Hepatocyte (in vitro differentiated cells): ENCODE results near the gene STAMBP. TPM values are rescaled to one million over a fixed set of nuclear protein-coding genes. Genes with fewer than 3 reads are reported as not detected.

ENCODE experiments used
- DNase-seq: peaks from one replicate; pipeline ENCODE4 v3.0.0-alpha.2; 2016; ENCODE audit warnings: low spot score
- H2AFZ ChIP-seq: fragments of 200-600 bp; sonication (generic); 2 replicates; pipeline ENCODE4 v1.6.0; 2016; ENCODE audit warnings: antibody characterized with exemption, mild to moderate bottlenecking
- H3K27ac ChIP-seq: fragments of 200-600 bp; sonication (generic); 2 replicates; pipeline ENCODE4 v1.5.1; 2016; ENCODE audit warnings: mild to moderate bottlenecking
- H3K27me3 ChIP-seq: fragments of 200-600 bp; sonication (generic); 2 replicates; pipeline ENCODE4 v1.6.1; 2016
- H3K36me3 ChIP-seq: fragments of 200-600 bp; sonication (generic); replicated peaks from 2 replicates; pipeline ENCODE4 v1.5.1; 2016; ENCODE audit warnings: low read depth; ENCODE audit not compliant: insufficient read depth
- H3K4me1 ChIP-seq: fragments of 200-600 bp; sonication (generic); 2 replicates; pipeline ENCODE4 v1.5.1; 2016; ENCODE audit warnings: mild to moderate bottlenecking, moderate library complexity; ENCODE audit not compliant: insufficient read depth
- H3K4me2 ChIP-seq: fragments of 200-600 bp; sonication (generic); 2 replicates; pipeline ENCODE4 v1.6.0; 2016
- H3K4me3 ChIP-seq: fragments of 200-600 bp; sonication (generic); 2 replicates; pipeline ENCODE4 v1.5.1; 2016; ENCODE audit warnings: mild to moderate bottlenecking
- H3K79me2 ChIP-seq: fragments of 200-600 bp; sonication (generic); 2 replicates; pipeline ENCODE4 v1.6.0; 2017; ENCODE audit warnings: mild to moderate bottlenecking
- H3K9me2 ChIP-seq: fragments of 200-600 bp; sonication (generic); replicated peaks from 2 replicates; pipeline ENCODE4 v1.6.0; 2017; ENCODE audit warnings: mild to moderate bottlenecking; ENCODE audit not compliant: insufficient read depth
- H3K9me3 ChIP-seq: fragments of 200-600 bp; sonication (generic); 2 replicates; pipeline ENCODE4 v1.5.1; 2016; ENCODE audit warnings: low read depth, mild to moderate bottlenecking
- H4K20me1 ChIP-seq: fragments of 200-600 bp; sonication (generic); 2 replicates; pipeline ENCODE4 v1.6.0; 2016; ENCODE audit warnings: mild to moderate bottlenecking; ENCODE audit not compliant: insufficient read depth, poor library complexity, severe bottlenecking
- EZH2 ChIP-seq: fragments of 200-600 bp; sonication (generic); IDR thresholded peaks from 2 replicates; pipeline ENCODE4 v1.6.1; 2016; ENCODE audit warnings: antibody characterized with exemption, mild to moderate bottlenecking, borderline replicate concordance
- EZH2phosphoT487 ChIP-seq: fragments of 200-600 bp; sonication (generic); IDR thresholded peaks from one replicate; pipeline ENCODE4 v1.6.1; 2018; ENCODE audit warnings: antibody characterized with exemption, mild to moderate bottlenecking, low read depth, moderate library complexity; ENCODE audit not compliant: unreplicated experiment, severe bottlenecking
- WGBS: methylation state at CpG from one replicate; pipeline ENCODE4 v1.1.6; 2016; ENCODE audit warnings: low lambda C conversion rate; ENCODE audit errors: missing lambda C conversion rate; 5-methylcytosine and 5-hydroxymethylcytosine counted together
- polyA plus RNA-seq: library from polyadenylated mRNA; unstranded; fragments of >200 nt; fragmentation: Nextera tagmentation; extraction: Ambion mirVana; gene quantifications from 2 replicates; pipeline ENCODE4 v1.2.1, GENCODE V29; 2016
- total RNA-seq: library from RNA; depleted of rRNA; stranded (reverse); fragments of >200 nt; gene quantifications from 2 replicates; pipeline ENCODE4 v1.2.3, GENCODE V29; 2014
- TF ChIP-seq, protein P1 (sequence below): fragments of 200-600 bp; sonication (generic); IDR thresholded peaks from 2 replicates; pipeline ENCODE4 v1.5.1; 2016; ENCODE audit warnings: antibody characterized with exemption, mild to moderate bottlenecking; ENCODE audit not compliant: poor library complexity

STAMBP gene
- total and polyA plus RNA-seq, 2 experiments from 2014 or later, result 34.3 to 43.0 TPM

DNA sequence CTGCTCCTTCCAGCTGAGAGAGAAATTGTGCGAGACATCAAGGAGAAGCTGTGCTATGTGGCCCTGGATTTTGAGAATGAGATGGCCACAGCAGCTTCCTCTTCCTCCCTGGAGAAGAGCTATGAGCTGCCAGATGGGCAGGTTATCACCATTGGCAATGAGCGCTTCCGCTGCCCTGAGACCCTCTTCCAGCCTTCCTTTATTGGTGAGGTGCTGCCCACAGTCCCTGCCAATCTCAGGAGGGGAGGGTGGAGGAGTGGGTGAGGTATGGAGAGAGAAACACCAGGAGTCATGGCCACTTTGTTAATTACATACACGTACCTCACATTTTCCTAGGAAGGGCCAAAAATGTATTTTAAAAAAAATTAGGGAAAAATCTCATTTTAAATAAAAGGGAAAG, 85.9 kb downstream of the STAMBP start:
- DNase-seq, result no peak
- no peak overlapping the region for H2AFZ ChIP-seq
- TF ChIP-seq EZH2phosphoT487 (no peak), EZH2 (no peak)
- TF ChIP-seq, protein P1, sequence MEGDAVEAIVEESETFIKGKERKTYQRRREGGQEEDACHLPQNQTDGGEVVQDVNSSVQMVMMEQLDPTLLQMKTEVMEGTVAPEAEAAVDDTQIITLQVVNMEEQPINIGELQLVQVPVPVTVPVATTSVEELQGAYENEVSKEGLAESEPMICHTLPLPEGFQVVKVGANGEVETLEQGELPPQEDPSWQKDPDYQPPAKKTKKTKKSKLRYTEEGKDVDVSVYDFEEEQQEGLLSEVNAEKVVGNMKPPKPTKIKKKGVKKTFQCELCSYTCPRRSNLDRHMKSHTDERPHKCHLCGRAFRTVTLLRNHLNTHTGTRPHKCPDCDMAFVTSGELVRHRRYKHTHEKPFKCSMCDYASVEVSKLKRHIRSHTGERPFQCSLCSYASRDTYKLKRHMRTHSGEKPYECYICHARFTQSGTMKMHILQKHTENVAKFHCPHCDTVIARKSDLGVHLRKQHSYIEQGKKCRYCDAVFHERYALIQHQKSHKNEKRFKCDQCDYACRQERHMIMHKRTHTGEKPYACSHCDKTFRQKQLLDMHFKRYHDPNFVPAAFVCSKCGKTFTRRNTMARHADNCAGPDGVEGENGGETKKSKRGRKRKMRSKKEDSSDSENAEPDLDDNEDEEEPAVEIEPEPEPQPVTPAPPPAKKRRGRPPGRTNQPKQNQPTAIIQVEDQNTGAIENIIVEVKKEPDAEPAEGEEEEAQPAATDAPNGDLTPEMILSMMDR, result no peak
- no peaks in the 10 kb centered on the region for H3K9me2 ChIP-seq
- 93% methylated on average over 4 of the region's 4 CpGs for WGBS
- no peak overlapping the region for H3K4me3 ChIP-seq
- no peaks in the 10 kb centered on the region for H4K20me1 ChIP-seq
- H3K4me2 ChIP-seq, result no peak overlapping the region
- no peaks in the 10 kb centered on the region for H3K79me2 ChIP-seq
- H3K36me3 ChIP-seq, result no peaks in the 10 kb centered on the region
- H3K27ac ChIP-seq, result no peak overlapping the region
- no peaks in the 10 kb centered on the region for H3K27me3 ChIP-seq
- no peaks in the 10 kb centered on the region for H3K9me3 ChIP-seq
- no peaks in the 10 kb centered on the region for H3K4me1 ChIP-seq

DNA sequence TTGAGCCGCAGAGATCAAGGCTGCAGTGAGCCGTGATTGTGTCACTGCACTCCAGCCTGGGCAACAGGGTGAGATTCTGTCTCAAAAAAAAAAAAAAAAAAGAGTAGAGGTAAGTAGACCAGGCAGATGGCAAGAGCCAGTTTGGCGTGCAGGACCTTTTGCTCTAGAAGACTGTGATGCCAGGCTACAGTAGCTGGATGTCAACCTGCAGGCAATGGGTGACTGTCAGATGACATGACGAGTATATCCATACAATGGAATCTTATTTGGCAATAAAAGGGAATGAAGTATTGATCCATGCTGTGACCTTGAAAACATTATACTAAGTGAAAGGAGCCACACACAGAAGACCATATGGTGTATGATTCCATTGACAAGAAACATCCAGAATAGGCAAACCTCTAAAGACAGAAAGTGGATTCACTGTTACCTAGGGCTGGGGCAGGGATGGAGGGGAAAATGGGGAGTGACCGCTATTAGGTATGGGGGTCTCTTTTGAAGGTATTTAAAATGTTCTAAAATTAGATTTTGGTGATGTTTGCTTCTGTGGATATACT, 86.8 kb downstream of the STAMBP start:
- Histone ChIP-seq H3K4me2 (no peak overlapping the region), H3K4me3 (no peak overlapping the region), H3K79me2 (no peaks in the 10 kb centered on the region), H3K9me2 (no peaks in the 10 kb centered on the region), H3K36me3 (no peaks in the 10 kb centered on the region), H3K4me1 (no peaks in the 10 kb centered on the region), H3K27ac (no peak overlapping the region), H4K20me1 (no peaks in the 10 kb centered on the region), H3K27me3 (no peaks in the 10 kb centered on the region), H2AFZ (no peak overlapping the region), H3K9me3 (no peaks in the 10 kb centered on the region)
- no peak for TF ChIP-seq EZH2phosphoT487
- TF ChIP-seq, protein P1, result no peak
- TF ChIP-seq EZH2, result no peak
- WGBS, result 97% methylated on average over 5 of the region's 5 CpGs
- no peak for DNase-seq

DNA sequence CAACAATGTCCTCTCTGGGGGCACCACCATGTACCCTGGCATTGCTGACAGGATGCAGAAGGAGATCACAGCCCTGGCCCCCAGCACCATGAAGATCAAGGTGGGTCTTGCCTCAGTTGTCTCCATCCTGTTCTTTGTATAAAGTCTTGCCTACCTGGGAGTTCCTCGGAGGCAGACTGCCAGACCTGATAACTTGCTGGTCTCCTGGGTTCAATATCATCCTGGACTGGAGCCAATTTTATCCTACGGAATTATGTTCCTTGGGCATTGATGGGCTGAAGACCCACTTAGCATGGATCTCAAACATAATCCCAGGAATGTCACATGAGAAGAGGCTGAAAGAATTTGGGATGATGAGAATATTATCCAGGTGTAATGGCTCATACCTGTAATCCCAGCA, 87.9 kb downstream of the STAMBP start:
- Histone ChIP-seq H3K27me3 (no peaks in the 10 kb centered on the region), H4K20me1 (no peaks in the 10 kb centered on the region), H3K9me2 (no peaks in the 10 kb centered on the region), H3K4me1 (no peaks in the 10 kb centered on the region), H3K27ac (no peak overlapping the region), H3K4me3 (no peak overlapping the region), H3K9me3 (no peaks in the 10 kb centered on the region), H3K4me2 (no peak overlapping the region), H3K79me2 (no peaks in the 10 kb centered on the region), H2AFZ (no peak overlapping the region), H3K36me3 (no peaks in the 10 kb centered on the region)
- TF ChIP-seq, protein P1, result no peak
- TF ChIP-seq EZH2 (no peak), EZH2phosphoT487 (no peak)
- WGBS, result 66% methylated on average over 2 of the region's 2 CpGs
- no peak for DNase-seq
